Suprapubic skin (tissue), 4 donors: Measurements from ENCODE around the gene SPAG8. TPM values are rescaled to one million over a fixed set of nuclear protein-coding genes. Genes with fewer than 3 reads are reported as not detected.
A peak's percentile ranks its signal among the peaks of the same experiment; 100 is the strongest.

Experiments
- DNase-seq, 2 donors: peaks; one replicate each; pipeline ENCODE4 v3.0.0-alpha.2; 2019; ENCODE audit warnings: low spot score in 2 of 2
- H3K27ac ChIP-seq: fragments of 200-600 bp; sonication (generic); one replicate; pipeline ENCODE4 v1.5.1; 2019
- H3K27me3 ChIP-seq: fragments of 200-600 bp; sonication (generic); one replicate; pipeline ENCODE4 v1.5.1; 2019
- H3K36me3 ChIP-seq: fragments of 200-600 bp; sonication (generic); one replicate; pipeline ENCODE4 v1.5.1; 2019
- H3K4me1 ChIP-seq: fragments of 200-600 bp; sonication (generic); one replicate; pipeline ENCODE4 v1.5.1; 2019
- H3K4me3 ChIP-seq: fragments of 200-600 bp; sonication (generic); one replicate; pipeline ENCODE4 v1.5.1; 2019; ENCODE audit warnings: mild to moderate bottlenecking
- H3K9me3 ChIP-seq: fragments of 200-600 bp; sonication (generic); one replicate; pipeline ENCODE4 v1.5.1; 2019
- EP300 ChIP-seq: sonication (generic); formaldehyde crosslinking; IDR thresholded peaks from one replicate; pipeline ENCODE4 v1.6.1; 2017; ENCODE audit warnings: antibody characterized with exemption
- POLR2A ChIP-seq, 2 donors: fragments of 450-650 bp; IDR thresholded peaks; one replicate each; pipeline ENCODE4 v1.6.1; 2017; ENCODE audit warnings: antibody characterized with exemption in 2 of 2, mild to moderate bottlenecking in 2 of 2, moderate library complexity in 2 of 2
- POLR2AphosphoS5 ChIP-seq, 3 donors: sonication (generic); formaldehyde crosslinking; IDR thresholded peaks; one replicate each; pipeline ENCODE4 v1.6.1; 2017; ENCODE audit warnings: antibody characterized with exemption in 3 of 3
- WGBS: methylation state at CpG from one replicate; pipeline ENCODE4 v1.1.5; 2018; 5-methylcytosine and 5-hydroxymethylcytosine counted together
- total RNA-seq, 4 donors: library from RNA; depleted of rRNA; stranded (reverse); fragments of >200 nt; gene quantifications; one replicate each; pipeline ENCODE4 v1.1.0, GENCODE V29; 2016
- TF ChIP-seq, protein P1 (sequence below), 2 donors: fragments of 200-600 bp in 1 of 2; fragments of 450-650 bp in 1 of 2; sonication (generic) in 1 of 2; IDR thresholded peaks; one replicate each; pipeline ENCODE4 v1.5.1; 2016 to 2019; ENCODE audit warnings: antibody characterized with exemption in 2 of 2, mild to moderate bottlenecking in 1 of 2, moderate library complexity in 1 of 2

SPAG8 gene
- total RNA-seq, 4 donors from 2014 or later, result 0.47 to 0.53 (median 0.52) TPM; not detected in 1

- DNase-seq, result no peak
- Histone ChIP-seq H3K36me3 (peaks cover 4% of the 10 kb centered on the region), H3K4me3 (no peak overlapping the region), H3K9me3 (no peaks in the 10 kb centered on the region), H3K4me1 (peaks cover 25% of the 10 kb centered on the region), H3K27ac (no peak overlapping the region), H3K27me3 (no peaks in the 10 kb centered on the region)
- TF ChIP-seq POLR2AphosphoS5 (IDR thresholded peaks at IDR 0.05) (no peak), POLR2A (IDR thresholded peaks at IDR 0.05) (no peak), EP300 (no peak)
- TF ChIP-seq, protein P1, sequence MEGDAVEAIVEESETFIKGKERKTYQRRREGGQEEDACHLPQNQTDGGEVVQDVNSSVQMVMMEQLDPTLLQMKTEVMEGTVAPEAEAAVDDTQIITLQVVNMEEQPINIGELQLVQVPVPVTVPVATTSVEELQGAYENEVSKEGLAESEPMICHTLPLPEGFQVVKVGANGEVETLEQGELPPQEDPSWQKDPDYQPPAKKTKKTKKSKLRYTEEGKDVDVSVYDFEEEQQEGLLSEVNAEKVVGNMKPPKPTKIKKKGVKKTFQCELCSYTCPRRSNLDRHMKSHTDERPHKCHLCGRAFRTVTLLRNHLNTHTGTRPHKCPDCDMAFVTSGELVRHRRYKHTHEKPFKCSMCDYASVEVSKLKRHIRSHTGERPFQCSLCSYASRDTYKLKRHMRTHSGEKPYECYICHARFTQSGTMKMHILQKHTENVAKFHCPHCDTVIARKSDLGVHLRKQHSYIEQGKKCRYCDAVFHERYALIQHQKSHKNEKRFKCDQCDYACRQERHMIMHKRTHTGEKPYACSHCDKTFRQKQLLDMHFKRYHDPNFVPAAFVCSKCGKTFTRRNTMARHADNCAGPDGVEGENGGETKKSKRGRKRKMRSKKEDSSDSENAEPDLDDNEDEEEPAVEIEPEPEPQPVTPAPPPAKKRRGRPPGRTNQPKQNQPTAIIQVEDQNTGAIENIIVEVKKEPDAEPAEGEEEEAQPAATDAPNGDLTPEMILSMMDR (IDR thresholded peaks at IDR 0.05), result no peak
Measured at GRCh38 chr9:35795695-35796094, 16.4 kb downstream of the SPAG8 start.

GRCh38 chr9:35793461-35793860 is 18.6 kb downstream of the SPAG8 start:
- H3K4me3 ChIP-seq, result no peak overlapping the region
- TF ChIP-seq POLR2AphosphoS5 (IDR thresholded peaks at IDR 0.05), result no peak
- no peak for TF ChIP-seq POLR2A (IDR thresholded peaks at IDR 0.05)
- TF ChIP-seq, protein P1 (IDR thresholded peaks at IDR 0.05), result no peak
- TF ChIP-seq EP300, result no peak
- H3K9me3 ChIP-seq, result no peaks in the 10 kb centered on the region
- H3K4me1 ChIP-seq, result peaks cover 32% of the 10 kb centered on the region
- no peak overlapping the region for H3K27ac ChIP-seq
- H3K36me3 ChIP-seq, result no peaks in the 10 kb centered on the region
- WGBS, result 56% methylated on average over 2 of the region's 2 CpGs
- no peaks in the 10 kb centered on the region for H3K27me3 ChIP-seq
- DNase-seq, result no peak

- Histone ChIP-seq H3K9me3 (no peaks in the 10 kb centered on the region), H3K36me3 (no peaks in the 10 kb centered on the region), H3K27me3 (no peaks in the 10 kb centered on the region), H3K4me3 (peak overlapping the region; percentile 54), H3K27ac (no peak overlapping the region), H3K4me1 (peaks cover 32% of the 10 kb centered on the region)
- TF ChIP-seq POLR2AphosphoS5 (IDR thresholded peaks at IDR 0.05) (no peak), POLR2A (IDR thresholded peaks at IDR 0.05) (no peak), EP300 (no peak)
- TF ChIP-seq, protein P1 (IDR thresholded peaks at IDR 0.05), result no peak
- WGBS, result 76% methylated on average over 2 of the region's 14 CpGs
- DNase-seq, result no peak
Measured at GRCh38 chr9:35792826-35793225, 19.2 kb downstream of the SPAG8 start.

DNA sequence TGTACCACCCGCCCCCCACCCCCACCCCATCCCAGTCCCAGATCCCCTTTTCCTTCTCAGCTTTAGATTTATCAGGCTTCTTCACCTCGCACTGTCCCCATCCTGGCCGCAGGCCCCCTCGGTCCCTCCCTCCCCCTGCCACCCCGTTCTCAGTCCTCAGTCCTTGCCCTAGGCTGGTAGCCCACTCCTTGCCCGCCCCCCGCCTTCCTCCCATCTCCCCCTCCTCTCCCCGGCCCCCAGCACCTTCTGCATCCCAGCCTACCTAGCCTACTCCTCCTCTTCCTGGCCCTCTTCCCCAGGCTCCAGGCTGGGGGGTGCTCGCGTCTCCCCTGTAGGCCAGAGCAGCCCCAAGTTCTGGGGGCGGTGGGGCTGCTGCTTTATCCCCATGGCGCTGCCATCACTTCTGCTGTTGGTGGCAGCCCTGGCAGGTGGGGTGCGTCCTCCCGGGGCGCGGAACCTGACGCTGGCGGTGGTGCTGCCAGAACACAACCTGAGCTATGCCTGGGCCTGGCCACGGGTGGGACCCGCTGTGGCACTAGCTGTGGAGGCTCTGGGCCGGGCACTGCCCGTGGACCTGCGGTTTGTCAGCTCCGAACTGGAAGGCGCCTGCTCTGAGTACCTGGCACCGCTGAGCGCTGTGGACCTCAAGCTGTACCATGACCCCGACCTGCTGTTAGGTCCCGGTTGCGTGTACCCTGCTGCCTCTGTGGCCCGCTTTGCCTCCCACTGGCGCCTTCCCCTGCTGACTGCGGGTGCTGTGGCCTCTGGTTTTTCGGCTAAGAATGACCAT is 19.8 kb downstream of the SPAG8 start:
- Histone ChIP-seq H3K4me3 (peak overlapping the region; percentile 54), H3K27me3 (no peaks in the 10 kb centered on the region), H3K27ac (peak overlapping the region; percentile 70), H3K36me3 (no peaks in the 10 kb centered on the region), H3K9me3 (no peaks in the 10 kb centered on the region), H3K4me1 (peaks cover 32% of the 10 kb centered on the region)
- 68% methylated on average over 24 of the region's 34 CpGs for WGBS
- peak; percentile 71 to 81 for DNase-seq
- no peak for TF ChIP-seq POLR2AphosphoS5 (IDR thresholded peaks at IDR 0.05)
- TF ChIP-seq, protein P1 (IDR thresholded peaks at IDR 0.05), result no peak

DNA sequence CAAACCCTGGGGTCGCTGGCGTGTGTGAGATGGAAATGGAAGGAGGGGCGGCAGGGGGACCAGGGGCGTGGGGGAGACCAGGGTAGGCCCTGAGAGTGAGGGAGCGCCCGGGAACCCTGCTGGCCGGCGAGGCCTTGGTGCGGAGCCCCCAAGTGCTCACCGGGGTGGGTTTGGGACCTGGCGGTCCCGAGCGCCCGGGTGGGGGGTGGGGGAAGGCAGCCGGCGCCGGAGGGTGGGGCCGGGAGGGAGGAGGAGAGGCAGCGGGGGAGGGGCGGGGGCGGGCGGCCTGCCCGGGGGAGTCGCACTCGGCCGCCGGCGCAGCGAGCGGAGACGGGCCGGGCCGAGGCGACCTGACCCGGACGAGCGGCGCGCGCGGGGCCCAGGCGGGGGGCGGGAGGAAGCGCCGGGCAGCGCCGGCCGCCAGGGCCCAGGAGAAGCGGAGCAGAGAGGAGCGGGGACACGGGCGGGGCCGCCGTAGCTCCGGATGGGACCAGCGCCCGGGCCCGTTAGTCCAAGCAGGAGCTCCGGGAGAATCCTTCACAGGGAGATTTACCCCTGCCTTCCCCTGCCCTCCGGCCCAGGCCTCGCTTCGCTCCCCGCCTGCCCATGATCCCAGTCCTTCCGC is 20.7 kb downstream of the SPAG8 start, which contains the start of gene NPR2:
TSS of gene NPR2 (plus strand) at position 295 of the 625 bp plus-strand sequence. CDS start 818 bp downstream, outside the sequence.
- TF ChIP-seq POLR2AphosphoS5 (IDR thresholded peaks at IDR 0.05) (no peak), POLR2A (IDR thresholded peaks at IDR 0.05) (no peak), EP300 (no peak)
- TF ChIP-seq, protein P1 (IDR thresholded peaks at IDR 0.05), result no peak
- 19% methylated on average over 16 of the region's 64 CpGs for WGBS
- no peaks in the 10 kb centered on the region for H3K9me3 ChIP-seq
- H3K27ac ChIP-seq, result peak within 1 kb of the TSS; percentile 70
- peaks cover 32% of the 10 kb centered on the region for H3K4me1 ChIP-seq
- peak within 1 kb of the TSS; percentile 54 for H3K4me3 ChIP-seq
- peak in 1 of 2 donors; percentile 71 for DNase-seq
- no peaks in the 10 kb centered on the region for H3K36me3 ChIP-seq
- no peaks in the 10 kb centered on the region for H3K27me3 ChIP-seq
